Muscle of leg (tissue), 11 donors: Measurements from ENCODE around the gene EBF3. TPM values are rescaled to one million over a fixed set of nuclear protein-coding genes. Genes with fewer than 3 reads are reported as not detected.

Experiments
- DNase-seq: peaks from one replicate; pipeline ENCODE4 v3.0.0; 2013
- H3K27ac ChIP-seq: one replicate; pipeline ENCODE4 v1.5.1; 2013; ENCODE audit warnings: mild to moderate bottlenecking, low read length, control low read depth
- H3K27me3 ChIP-seq: one replicate; pipeline ENCODE4 v1.6.1; 2013; ENCODE audit warnings: low read length; ENCODE audit not compliant: control insufficient read depth, insufficient read depth
- H3K36me3 ChIP-seq: one replicate; pipeline ENCODE4 v1.6.1; 2013; ENCODE audit warnings: low read length; ENCODE audit not compliant: control insufficient read depth, insufficient read depth
- H3K4me1 ChIP-seq: one replicate; pipeline ENCODE4 v1.6.1; 2013; ENCODE audit warnings: low read length; ENCODE audit not compliant: control insufficient read depth, insufficient read depth
- H3K4me3 ChIP-seq: one replicate; pipeline ENCODE4 v1.5.1; 2013; ENCODE audit warnings: low read length, control low read depth
- H3K9me3 ChIP-seq: replicated peaks from 2 replicates; pipeline ENCODE4 v1.6.1; 2013; ENCODE audit warnings: low read depth, low read length; ENCODE audit not compliant: control insufficient read depth
- WGBS: methylation state at CpG from one replicate; pipeline ENCODE4 v1.1.5; 2013; ENCODE audit warnings: missing lambda C conversion rate; ENCODE audit not compliant: insufficient coverage; 5-methylcytosine and 5-hydroxymethylcytosine counted together
- polyA plus RNA-seq, 8 donors: library from polyadenylated mRNA; unstranded; fragments of 120-200 nt; gene quantifications; one replicate each; pipeline versions ENCODE4 v1.2.1 to v1.2.3, GENCODE V29; 2013; ENCODE audit warnings: inconsistent platforms in 1 of 8, low replicate concordance in 1 of 8; ENCODE audit not compliant: insufficient read length in 8 of 8, insufficient read depth in 1 of 8
- total RNA-seq: library from RNA; stranded (reverse); fragments of 120-200 nt; gene quantifications from one replicate; pipeline ENCODE4 v1.2.4, GENCODE V29; 2013

The EBF3 gene
- total and polyA plus RNA-seq, 9 donors: 33.6 to 102 (median 75.6) TPM

DNA sequence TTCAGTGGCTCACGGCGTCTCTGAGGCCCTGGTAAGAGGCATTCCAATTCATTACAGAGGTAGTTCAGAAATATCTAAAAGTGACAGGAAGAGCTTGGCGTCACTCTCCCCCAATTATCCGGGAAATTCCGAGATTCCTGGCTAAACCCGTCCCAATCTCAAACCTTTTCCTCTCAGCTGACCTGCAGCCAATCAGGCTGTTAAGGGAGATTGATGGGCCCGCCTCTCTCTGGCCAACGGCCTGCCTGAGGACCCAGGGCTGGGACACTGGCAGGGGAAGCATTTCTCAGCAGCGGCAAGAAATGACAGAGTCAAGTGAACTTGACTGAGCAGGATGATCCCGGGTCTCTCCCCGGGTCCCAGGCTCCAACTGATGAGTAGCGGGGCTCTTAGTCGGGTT lies 72.3 kb downstream of the EBF3 start:
- peaks cover 13% of the 10 kb centered on the region for H3K36me3 ChIP-seq
- H3K4me3 ChIP-seq: no peak overlapping the region
- peaks cover 76% of the 10 kb centered on the region for H3K4me1 ChIP-seq
- peak overlapping the region; percentile 31 for H3K27ac ChIP-seq
- no peaks in the 10 kb centered on the region for H3K9me3 ChIP-seq
- no peaks in the 10 kb centered on the region for H3K27me3 ChIP-seq
- no peak for DNase-seq
- WGBS: 58% methylated on average over 7 of the region's 13 CpGs

- Histone ChIP-seq H3K36me3 (peaks cover 20% of the 10 kb centered on the region), H3K27ac (peak overlapping the region; percentile 48), H3K27me3 (no peaks in the 10 kb centered on the region), H3K4me1 (peaks cover 75% of the 10 kb centered on the region), H3K4me3 (no peak overlapping the region), H3K9me3 (no peaks in the 10 kb centered on the region)
- WGBS: 54% methylated on average over 7 of the region's 15 CpGs
- no peak for DNase-seq
Measured at GRCh38 chr10:129890170-129890569, 73.9 kb downstream of the EBF3 start.

- no peaks in the 10 kb centered on the region for H3K9me3 ChIP-seq
- H3K36me3 ChIP-seq: peaks cover 16% of the 10 kb centered on the region
- 27% methylated on average over 20 of the region's 22 CpGs for WGBS
- H3K27me3 ChIP-seq: no peaks in the 10 kb centered on the region
- H3K4me1 ChIP-seq: peaks cover 73% of the 10 kb centered on the region
- no peak overlapping the region for H3K4me3 ChIP-seq
- peak overlapping the region; percentile 57 for H3K27ac ChIP-seq
- DNase-seq: peak; percentile 75
Measured at GRCh38 chr10:129888784-129889616, 75.1 kb downstream of the EBF3 start.

DNA sequence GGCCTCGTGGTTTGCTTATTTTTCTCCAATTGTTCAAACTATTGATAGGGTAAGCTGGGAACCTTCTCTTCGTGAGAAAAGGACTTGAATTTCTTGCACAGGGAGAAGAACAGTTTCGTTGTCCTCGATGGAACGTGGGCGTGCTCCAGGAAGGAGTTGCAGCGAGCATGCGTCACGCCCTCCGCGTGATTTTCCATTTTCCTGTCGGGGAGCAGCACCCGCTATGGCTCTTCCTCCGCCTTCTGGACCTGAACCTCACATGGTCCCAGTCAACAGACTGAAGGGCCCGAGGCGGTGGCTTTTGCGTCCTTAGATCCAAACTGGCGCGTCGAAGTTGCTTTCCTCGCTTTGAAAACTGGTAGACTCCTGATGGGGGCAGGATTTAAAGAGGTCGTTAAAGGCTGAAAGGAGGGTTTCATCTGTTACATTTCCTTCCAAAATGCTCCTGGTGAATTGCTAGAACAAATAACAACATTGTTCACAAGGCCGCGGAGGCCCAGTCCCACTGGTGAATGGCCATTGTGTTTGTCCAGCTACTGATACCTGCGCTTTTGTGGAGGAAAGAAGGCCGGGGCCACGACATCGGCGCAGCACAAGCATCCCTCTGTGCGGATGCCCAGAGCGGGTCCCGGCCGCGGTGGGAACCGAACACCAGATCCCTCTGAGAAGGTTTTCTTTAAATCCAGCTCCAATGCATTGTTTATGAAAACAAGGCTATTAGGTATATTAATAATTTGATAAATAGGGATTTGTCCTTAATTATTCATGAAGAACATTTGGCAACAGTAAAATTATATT lies 75.9 kb downstream of the EBF3 start:
- Histone ChIP-seq H3K36me3 (peaks cover 16% of the 10 kb centered on the region), H3K9me3 (no peaks in the 10 kb centered on the region), H3K27ac (peak overlapping the region; percentile 47), H3K4me3 (no peak overlapping the region), H3K27me3 (no peaks in the 10 kb centered on the region), H3K4me1 (peaks cover 75% of the 10 kb centered on the region)
- DNase-seq: no peak
- WGBS: 88% methylated on average over 16 of the region's 35 CpGs

DNA sequence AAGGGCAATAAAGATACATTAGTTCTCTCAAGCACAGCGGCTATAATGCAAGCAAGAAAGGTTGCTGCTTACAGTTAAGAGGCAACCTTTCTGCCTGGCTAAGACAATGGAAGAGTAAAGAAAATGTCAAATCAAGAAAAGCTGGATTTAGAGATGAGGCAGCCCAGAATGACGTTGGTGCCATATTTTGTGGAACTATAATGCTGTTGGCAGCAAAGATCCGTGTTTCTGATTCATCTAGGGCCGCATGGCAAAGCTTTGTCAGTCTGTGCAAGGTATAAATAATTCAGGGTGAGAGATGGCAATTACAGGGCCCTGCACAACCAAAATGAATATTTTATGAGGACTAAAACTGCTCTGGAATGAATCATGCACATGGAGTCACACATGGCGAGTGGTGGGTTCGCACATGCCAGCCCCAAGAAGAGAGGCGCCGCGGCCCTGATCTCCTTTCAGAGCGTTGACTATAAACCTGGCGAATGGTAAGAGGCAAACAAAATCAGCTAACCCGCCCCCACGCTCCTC lies 76.6 kb downstream of the EBF3 start:
- no peaks in the 10 kb centered on the region for H3K27me3 ChIP-seq
- peaks cover 75% of the 10 kb centered on the region for H3K4me1 ChIP-seq
- H3K4me3 ChIP-seq: no peak overlapping the region
- WGBS: 75% methylated on average over 10 of the region's 13 CpGs
- H3K9me3 ChIP-seq: no peaks in the 10 kb centered on the region
- H3K27ac ChIP-seq: no peak overlapping the region
- H3K36me3 ChIP-seq: peaks cover 16% of the 10 kb centered on the region
- no peak for DNase-seq

DNA sequence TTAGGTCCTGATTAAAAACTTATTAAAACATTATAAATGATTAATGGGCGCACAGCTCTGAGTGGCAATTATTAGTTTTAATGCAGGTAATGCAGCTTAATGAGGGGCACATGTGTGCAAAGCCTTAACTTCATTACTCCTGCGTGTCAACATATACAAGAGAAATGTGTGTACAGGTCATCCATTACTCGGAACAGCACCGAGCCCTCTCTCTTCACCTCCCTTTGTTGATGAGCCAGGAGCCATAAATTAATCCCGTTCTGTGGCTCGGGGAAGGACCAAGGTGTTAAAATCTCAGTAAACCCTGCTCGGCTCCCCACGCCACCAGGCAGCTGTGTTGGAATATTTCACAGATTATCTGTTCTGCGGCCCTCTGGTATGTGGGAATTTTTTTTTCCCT lies 77.8 kb downstream of the EBF3 start:
- no CpG with 5 or more reads among the region's 9 CpGs for WGBS
- Histone ChIP-seq H3K4me3 (no peak overlapping the region), H3K9me3 (no peaks in the 10 kb centered on the region), H3K27ac (no peak overlapping the region), H3K36me3 (peaks cover 19% of the 10 kb centered on the region), H3K4me1 (peaks cover 75% of the 10 kb centered on the region), H3K27me3 (no peaks in the 10 kb centered on the region)
- no peak for DNase-seq

DNA sequence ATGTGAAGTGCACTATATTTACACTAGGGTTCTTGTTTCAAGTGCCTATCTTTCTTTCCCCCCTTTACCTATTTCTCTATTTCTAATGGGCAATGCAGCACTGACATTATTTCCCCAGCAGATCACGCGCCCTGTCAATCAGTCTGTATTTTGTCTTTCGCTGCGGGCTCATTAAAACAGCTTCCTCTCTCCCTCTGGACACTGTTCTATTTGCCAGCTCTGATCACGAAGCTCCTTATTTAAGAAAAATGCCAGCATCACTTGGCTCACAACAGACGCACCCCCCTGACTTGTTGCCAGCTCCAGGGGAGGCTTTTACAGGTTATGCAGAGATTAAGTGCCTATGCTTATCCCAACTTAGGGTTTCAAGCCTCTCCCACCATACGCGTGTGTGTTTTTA lies 78.5 kb downstream of the EBF3 start:
- no peak overlapping the region for H3K27ac ChIP-seq
- H3K27me3 ChIP-seq: no peaks in the 10 kb centered on the region
- peaks cover 19% of the 10 kb centered on the region for H3K36me3 ChIP-seq
- H3K4me3 ChIP-seq: no peak overlapping the region
- no peak for DNase-seq
- peaks cover 76% of the 10 kb centered on the region for H3K4me1 ChIP-seq
- H3K9me3 ChIP-seq: no peaks in the 10 kb centered on the region
- 75% methylated on average over 4 of the region's 8 CpGs for WGBS

GRCh38 chr10:129884398-129885078 lies 79.5 kb downstream of the EBF3 start:
- Histone ChIP-seq H3K36me3 (peaks cover 25% of the 10 kb centered on the region), H3K9me3 (no peaks in the 10 kb centered on the region), H3K4me1 (peaks cover 69% of the 10 kb centered on the region), H3K4me3 (no peak overlapping the region), H3K27me3 (no peaks in the 10 kb centered on the region), H3K27ac (peak overlapping the region; percentile 35)
- DNase-seq: peak; percentile 52
- WGBS: 36% methylated on average over 9 of the region's 18 CpGs

DNA sequence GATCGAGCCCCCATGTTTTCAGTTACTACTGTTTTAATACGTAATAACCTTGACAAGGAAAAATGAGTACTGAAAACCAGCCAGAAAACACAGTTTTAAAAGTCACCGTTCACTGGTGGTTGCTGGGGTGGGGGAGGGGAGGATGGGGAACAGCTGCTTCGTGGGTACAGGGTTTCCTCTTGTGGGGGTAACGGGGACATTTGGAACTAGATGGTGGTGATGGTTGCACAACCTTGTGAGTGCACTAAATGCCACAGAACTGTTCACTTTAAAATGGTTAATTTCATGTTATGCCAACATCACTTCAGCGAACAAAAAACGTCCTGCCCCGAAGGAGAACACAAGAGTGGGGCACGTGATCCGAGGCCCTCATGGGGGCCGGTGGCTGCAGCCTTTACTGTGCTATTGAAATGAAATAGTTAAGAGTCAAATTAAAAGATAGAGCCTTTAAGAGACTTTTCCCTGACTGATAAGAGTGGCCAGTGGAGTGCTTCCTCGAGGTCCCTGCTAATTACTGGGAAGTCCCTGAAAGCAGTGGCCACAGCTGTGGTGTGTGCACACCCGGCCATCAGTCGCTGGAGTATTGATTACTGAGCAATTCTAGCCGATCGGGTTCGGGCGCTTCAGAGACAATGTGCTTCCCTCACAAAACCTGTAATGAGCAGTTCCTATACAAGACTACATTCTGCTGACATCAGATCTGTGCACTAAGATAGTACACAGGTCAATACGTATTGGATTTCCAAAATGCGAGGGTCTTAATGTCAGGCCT lies 80.3 kb downstream of the EBF3 start:
- Histone ChIP-seq H3K9me3 (no peaks in the 10 kb centered on the region), H3K4me1 (peaks cover 61% of the 10 kb centered on the region), H3K27me3 (no peaks in the 10 kb centered on the region), H3K27ac (no peak overlapping the region), H3K36me3 (peaks cover 24% of the 10 kb centered on the region), H3K4me3 (no peak overlapping the region)
- DNase-seq: no peak
- 23% methylated on average over 10 of the region's 20 CpGs for WGBS
